ENCODE results near the gene PMVK. TPM values are rescaled to one million over a fixed set of nuclear protein-coding genes. Genes with fewer than 3 reads are reported as not detected.
"Not testable (repeated sequence)": the region's sequence is repeated elsewhere in the genome, so short reads cannot be mapped to it uniquely, and the experiment has no call there.

Gene PMVK
- total RNA-seq, 2 donors from 2014 or later: 38.6 to 66.9 TPM

DNA sequence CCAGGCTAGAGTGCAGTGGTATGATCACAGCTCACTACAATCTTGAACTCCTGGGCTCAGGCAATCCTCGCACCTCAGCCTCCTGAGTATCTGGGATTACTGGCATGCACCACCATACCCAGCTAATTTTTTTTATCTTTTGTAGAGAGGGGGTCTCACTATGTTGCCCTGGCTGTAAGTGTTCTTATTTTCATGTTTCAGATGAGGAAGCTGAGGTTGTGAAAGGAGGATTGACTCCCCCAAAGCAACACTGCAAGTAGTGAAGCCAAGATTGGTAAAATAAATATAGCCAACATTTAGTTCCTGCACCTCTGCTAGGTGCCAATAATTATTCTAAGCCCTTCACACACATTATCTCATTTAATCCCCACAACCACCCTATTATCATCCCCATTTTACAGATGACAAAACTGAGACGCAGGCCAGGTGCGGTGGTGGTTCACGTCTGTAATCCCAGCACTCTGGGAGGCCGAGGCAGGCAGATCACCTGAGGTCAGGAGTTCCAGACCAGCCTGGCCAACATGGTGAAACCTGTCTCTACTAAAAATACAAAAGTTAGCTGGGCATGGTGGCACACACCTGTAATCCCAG lies 2.1 kb downstream of the PMVK start:
- Mint-ChIP-seq H3K4me3 (peak overlapping the region; percentile 96), H3K36me3 (ENCODE audit: low read depth) (peaks cover 45% of the 10 kb centered on the region), H3K4me1 (peaks cover 21% of the 10 kb centered on the region), H3K27me3 (no peaks in the 10 kb centered on the region), H3K27ac (peak overlapping the region; percentile 59), H3K9me3 (no peaks in the 10 kb centered on the region)
- no peak for ATAC-seq (replicated peaks)

DNA sequence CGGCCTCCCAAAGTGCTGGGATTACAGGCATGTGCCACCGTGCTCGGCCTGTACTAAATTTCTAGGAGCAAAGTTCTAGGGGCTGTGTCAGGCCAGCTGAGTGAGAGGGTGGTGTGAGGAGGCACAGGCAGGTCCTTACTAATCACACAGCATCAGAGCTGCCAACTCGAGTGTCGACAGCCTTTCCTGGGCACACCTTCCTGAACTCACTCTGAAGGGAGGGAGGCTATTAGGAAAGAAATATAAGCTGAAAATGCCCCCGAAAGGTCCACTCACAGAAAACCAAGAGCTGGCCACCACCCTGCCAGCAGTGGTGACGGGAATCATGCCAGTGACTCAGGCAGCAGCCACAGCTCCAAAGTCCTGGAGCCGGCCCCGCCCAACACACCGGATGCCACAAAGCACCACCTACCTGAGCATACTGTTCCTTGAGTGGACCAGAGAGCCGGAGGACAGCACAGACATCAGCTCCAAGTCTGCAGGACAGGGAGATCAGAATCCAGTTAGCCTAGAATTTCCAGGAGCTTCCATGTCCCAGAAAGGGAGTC lies 4.5 kb downstream of the PMVK start:
- peaks cover 67% of the 10 kb centered on the region for H3K36me3 Mint-ChIP-seq (ENCODE audit: low read depth)
- no peaks in the 10 kb centered on the region for H3K27me3 Mint-ChIP-seq
- H3K4me1 Mint-ChIP-seq: peaks cover 15% of the 10 kb centered on the region
- H3K27ac Mint-ChIP-seq: no peak overlapping the region
- no peaks in the 10 kb centered on the region for H3K9me3 Mint-ChIP-seq
- ATAC-seq (replicated peaks): no peak
- H3K4me3 Mint-ChIP-seq: no peak overlapping the region

DNA sequence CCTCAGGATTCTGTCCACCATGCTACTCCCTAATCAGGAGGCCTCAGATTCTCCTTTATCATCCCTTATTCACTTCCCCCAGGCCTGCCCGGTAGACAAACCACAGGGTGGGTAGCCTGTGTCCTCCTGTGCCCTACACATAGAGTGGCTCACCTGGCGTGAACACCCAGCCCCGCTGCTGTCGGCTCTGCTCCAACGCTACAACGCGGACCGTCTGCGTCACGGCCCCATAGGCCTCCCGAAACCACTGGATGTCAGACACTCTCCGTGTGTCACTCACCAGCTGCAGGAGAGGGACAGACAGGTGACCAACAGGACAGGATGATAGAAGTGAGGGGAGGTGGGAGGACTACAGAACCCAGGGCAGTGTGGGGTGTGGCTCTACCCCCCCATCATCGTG lies 10.3 kb downstream of the PMVK start:
- Mint-ChIP-seq H3K9me3 (no peaks in the 10 kb centered on the region), H3K36me3 (ENCODE audit: low read depth) (peaks cover 89% of the 10 kb centered on the region), H3K27ac (peak overlapping the region; percentile 84), H3K27me3 (no peaks in the 10 kb centered on the region), H3K4me1 (peaks cover 19% of the 10 kb centered on the region), H3K4me3 (peak overlapping the region; percentile 19)
- no peak for ATAC-seq (replicated peaks)

GRCh38 chr1:154925335-154926170 lies 11.0 kb downstream of the PMVK start:
- Mint-ChIP-seq H3K4me3 (peak overlapping the region; percentile 19), H3K4me1 (peaks cover 19% of the 10 kb centered on the region), H3K36me3 (ENCODE audit: low read depth) (peaks cover 89% of the 10 kb centered on the region), H3K27me3 (no peaks in the 10 kb centered on the region), H3K9me3 (no peaks in the 10 kb centered on the region), H3K27ac (peak overlapping the region; percentile 84)
- peak; percentile 52 for ATAC-seq (replicated peaks)

DNA sequence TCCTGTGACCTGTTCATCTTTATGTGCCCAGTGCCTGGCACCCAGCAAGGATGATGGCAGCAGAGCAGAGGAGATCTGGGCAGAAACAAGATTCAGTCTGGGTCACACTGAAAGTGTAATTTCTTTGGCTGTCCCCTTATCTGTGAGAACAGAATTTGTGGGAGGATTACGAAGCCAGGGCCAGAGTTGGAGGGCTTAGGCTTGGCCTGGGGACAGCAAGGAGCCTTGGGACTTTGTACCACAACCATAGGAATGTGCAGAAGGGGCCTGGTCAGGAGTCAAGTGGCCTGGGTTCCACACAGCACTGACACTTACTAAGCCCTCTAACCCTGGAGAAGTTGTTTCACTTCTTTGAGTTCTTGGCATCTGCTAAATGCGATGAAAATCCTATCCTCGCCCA lies 12.8 kb downstream of the PMVK start:
- Mint-ChIP-seq H3K4me3 (no peak overlapping the region), H3K27ac (peak overlapping the region; percentile 74), H3K9me3 (no peaks in the 10 kb centered on the region), H3K4me1 (peaks cover 19% of the 10 kb centered on the region), H3K36me3 (ENCODE audit: low read depth) (peaks cover 86% of the 10 kb centered on the region), H3K27me3 (no peaks in the 10 kb centered on the region)
- ATAC-seq (replicated peaks): no peak

DNA sequence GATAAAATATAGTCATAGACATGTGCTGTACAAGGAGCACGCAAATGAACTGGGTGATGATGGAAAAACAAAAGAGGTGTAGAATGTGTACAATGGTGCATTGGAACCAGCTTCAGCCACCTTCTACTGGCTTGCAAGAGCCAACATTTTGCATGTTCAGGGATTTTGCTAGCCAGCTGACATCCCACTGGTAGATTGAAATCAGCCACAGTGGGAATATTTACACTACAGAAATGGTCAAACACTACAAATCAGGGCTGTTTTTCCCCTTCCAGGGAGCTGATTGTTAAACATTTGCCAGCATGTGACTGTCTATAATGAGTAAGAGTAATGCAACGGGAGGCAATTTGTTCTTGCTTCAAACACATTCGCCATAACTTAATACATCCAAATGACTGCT lies 23.2 kb downstream of the PMVK start:
- H3K4me3 Mint-ChIP-seq: no peak overlapping the region
- peaks cover 16% of the 10 kb centered on the region for H3K36me3 Mint-ChIP-seq (ENCODE audit: low read depth)
- no peak for ATAC-seq (replicated peaks)
- H3K4me1 Mint-ChIP-seq: no peaks in the 10 kb centered on the region
- H3K27me3 Mint-ChIP-seq: no peaks in the 10 kb centered on the region
- no peaks in the 10 kb centered on the region for H3K9me3 Mint-ChIP-seq
- H3K27ac Mint-ChIP-seq: no peak overlapping the region

GRCh38 chr1:154912755-154913154 lies 23.8 kb downstream of the PMVK start:
- H3K9me3 Mint-ChIP-seq: no peaks in the 10 kb centered on the region
- H3K4me1 Mint-ChIP-seq: no peaks in the 10 kb centered on the region
- no peaks in the 10 kb centered on the region for H3K27me3 Mint-ChIP-seq
- no peak for ATAC-seq (replicated peaks)
- peaks cover 15% of the 10 kb centered on the region for H3K36me3 Mint-ChIP-seq (ENCODE audit: low read depth)
- H3K27ac Mint-ChIP-seq: no peak overlapping the region
- no peak overlapping the region for H3K4me3 Mint-ChIP-seq

DNA sequence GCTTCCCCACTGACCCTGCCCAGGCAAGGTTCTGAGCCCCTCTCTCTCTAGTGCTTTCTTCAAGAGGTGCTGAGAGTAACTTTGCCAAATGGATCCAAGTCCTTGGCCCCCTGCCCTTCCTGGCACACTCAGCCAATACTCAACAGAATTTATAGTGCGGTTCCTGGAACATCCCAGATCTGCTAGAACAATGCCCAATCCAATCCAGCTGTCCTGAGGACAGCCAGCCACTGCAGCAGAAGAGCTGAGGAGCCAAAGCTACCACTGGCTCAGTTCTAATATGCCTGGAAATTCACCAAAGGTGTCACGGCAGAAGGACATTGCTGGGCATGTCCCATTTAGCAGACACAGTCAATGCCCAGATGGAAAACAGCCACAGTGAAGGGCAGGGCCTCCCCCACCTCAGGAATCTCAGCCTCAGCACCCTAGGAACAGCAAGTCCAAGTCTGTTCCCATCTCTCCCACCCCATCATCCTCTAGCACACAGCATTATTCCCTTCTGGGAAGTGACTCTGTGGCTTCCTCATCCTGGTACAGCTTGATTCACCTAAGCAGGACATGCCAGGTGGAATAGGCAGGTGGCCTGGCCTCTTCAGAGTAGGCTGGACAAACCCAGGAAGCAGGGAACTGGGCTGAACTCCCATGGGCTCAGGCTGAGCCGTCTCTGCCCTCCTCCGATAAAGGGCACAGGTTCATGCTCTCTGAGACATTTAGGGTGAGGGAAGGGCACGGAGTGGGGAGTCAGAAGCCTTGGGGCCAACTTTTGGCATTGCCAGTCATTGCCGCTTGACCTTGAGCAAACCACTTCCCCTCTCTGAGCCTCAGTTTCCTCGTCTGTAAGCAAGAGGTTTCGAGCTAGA lies 24.6 kb downstream of the PMVK start:
- H3K27ac Mint-ChIP-seq: no peak overlapping the region
- H3K9me3 Mint-ChIP-seq: no peaks in the 10 kb centered on the region
- no peak overlapping the region for H3K4me3 Mint-ChIP-seq
- peaks cover 8% of the 10 kb centered on the region for H3K36me3 Mint-ChIP-seq (ENCODE audit: low read depth)
- ATAC-seq (replicated peaks): no peak
- no peaks in the 10 kb centered on the region for H3K4me1 Mint-ChIP-seq
- H3K27me3 Mint-ChIP-seq: no peaks in the 10 kb centered on the region

GRCh38 chr1:154910851-154911250 lies 25.7 kb downstream of the PMVK start:
- Mint-ChIP-seq H3K9me3 (no peaks in the 10 kb centered on the region), H3K27me3 (no peaks in the 10 kb centered on the region), H3K4me3 (no peak overlapping the region), H3K4me1 (no peaks in the 10 kb centered on the region), H3K36me3 (ENCODE audit: low read depth) (no peaks in the 10 kb centered on the region), H3K27ac (no peak overlapping the region)
- no peak for ATAC-seq (replicated peaks)

DNA sequence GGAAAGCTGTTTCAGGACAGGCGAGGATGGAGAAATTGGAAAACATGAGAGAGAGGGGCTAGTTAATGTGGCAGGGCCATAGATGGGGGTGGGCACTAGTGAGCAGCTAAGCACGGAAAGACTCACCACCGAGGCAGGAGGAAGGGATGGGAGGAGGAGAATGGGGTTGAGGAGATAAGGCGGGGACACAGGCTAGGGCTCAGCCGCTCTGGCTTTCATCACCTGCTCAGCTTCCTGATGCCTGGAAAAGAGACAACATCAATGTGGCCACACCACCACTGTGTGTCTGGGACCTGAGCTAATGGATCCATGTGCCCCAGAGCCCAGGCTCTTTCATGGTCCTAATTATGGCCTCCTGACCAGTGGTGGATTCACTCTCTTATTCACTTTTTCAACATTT lies 27.6 kb downstream of the PMVK start:
- no peak for ATAC-seq (replicated peaks)
- Mint-ChIP-seq H3K4me1 (no peaks in the 10 kb centered on the region), H3K4me3 (no peak overlapping the region), H3K36me3 (ENCODE audit: low read depth) (no peaks in the 10 kb centered on the region), H3K9me3 (no peaks in the 10 kb centered on the region), H3K27me3 (no peaks in the 10 kb centered on the region), H3K27ac (no peak overlapping the region)

- not testable (repeated sequence) for ATAC-seq (replicated peaks); H3K4me3 Mint-ChIP-seq; H3K4me1 Mint-ChIP-seq; H3K27me3 Mint-ChIP-seq; H3K36me3 Mint-ChIP-seq (ENCODE audit: low read depth); H3K27ac Mint-ChIP-seq; H3K9me3 Mint-ChIP-seq
Observed at GRCh38 chr1:154908129-154908528, 28.4 kb downstream of the PMVK start.

- Mint-ChIP-seq H3K27ac (no peak overlapping the region), H3K27me3 (no peaks in the 10 kb centered on the region), H3K4me3 (no peak overlapping the region), H3K4me1 (no peaks in the 10 kb centered on the region), H3K36me3 (ENCODE audit: low read depth) (no peaks in the 10 kb centered on the region), H3K9me3 (no peaks in the 10 kb centered on the region)
- ATAC-seq (replicated peaks): peak; percentile 52
Observed at GRCh38 chr1:154906621-154907081, 29.9 kb downstream of the PMVK start.

GRCh38 chr1:154902938-154903566 lies 33.5 kb downstream of the PMVK start:
- no peaks in the 10 kb centered on the region for H3K36me3 Mint-ChIP-seq (ENCODE audit: low read depth)
- H3K4me1 Mint-ChIP-seq: no peaks in the 10 kb centered on the region
- H3K9me3 Mint-ChIP-seq: no peaks in the 10 kb centered on the region
- no peak for ATAC-seq (replicated peaks)
- peaks cover 3% of the 10 kb centered on the region for H3K27me3 Mint-ChIP-seq
- no peak overlapping the region for H3K4me3 Mint-ChIP-seq
- no peak overlapping the region for H3K27ac Mint-ChIP-seq

GRCh38 chr1:154901591-154901990 lies 34.9 kb downstream of the PMVK start:
- peaks cover 3% of the 10 kb centered on the region for H3K27me3 Mint-ChIP-seq
- H3K4me1 Mint-ChIP-seq: no peaks in the 10 kb centered on the region
- no peak overlapping the region for H3K27ac Mint-ChIP-seq
- no peaks in the 10 kb centered on the region for H3K9me3 Mint-ChIP-seq
- no peak overlapping the region for H3K4me3 Mint-ChIP-seq
- no peak for ATAC-seq (replicated peaks)
- H3K36me3 Mint-ChIP-seq (ENCODE audit: low read depth): no peaks in the 10 kb centered on the region

Measured in activated T-helper 17 cell treated with anti-CD3 and anti-CD28 coated beads, Interleukin-2, amount 50 U/mL, for 72 hours (primary cell).